Mesenchymal stem cell (in vitro differentiated cells and primary cell): ENCODE data around the gene SATB1.

Source experiments
- DNase-seq: peaks from one replicate; pipeline ENCODE4 v3.0.0-alpha.2; 2013
- H2AFZ ChIP-seq: one replicate; pipeline ENCODE4 v1.6.1; 2013; ENCODE audit warnings: low read depth, mild to moderate bottlenecking, control low read depth, inconsistent platforms, low read length, moderate library complexity
- H2AK5ac ChIP-seq: 2 replicates; pipeline ENCODE4 v1.6.1; 2013; ENCODE audit warnings: low read length, moderate library complexity, mild to moderate bottlenecking, inconsistent platforms; ENCODE audit not compliant: severe bottlenecking
- H2BK120ac ChIP-seq: one replicate; pipeline ENCODE4 v1.6.1; 2013; ENCODE audit warnings: low read depth, mild to moderate bottlenecking, inconsistent platforms, low read length, moderate library complexity
- H2BK12ac ChIP-seq, 2 experiments: one replicate each; pipeline ENCODE4 v1.6.1; 2013; ENCODE audit warnings: inconsistent platforms in 2 of 2, low read length in 2 of 2, mild to moderate bottlenecking in 2 of 2, moderate library complexity in 2 of 2, control low read depth in 1 of 2
- H2BK15ac ChIP-seq: one replicate; pipeline ENCODE4 v1.6.1; 2013; ENCODE audit warnings: mild to moderate bottlenecking, low read depth, inconsistent platforms; ENCODE audit not compliant: poor library complexity, severe bottlenecking
- H2BK5ac ChIP-seq: 2 replicates; pipeline ENCODE4 v1.6.1; 2013; ENCODE audit warnings: low read depth, mild to moderate bottlenecking, low read length, control low read depth, inconsistent platforms; ENCODE audit not compliant: poor library complexity, severe bottlenecking
- H3K14ac ChIP-seq, 2 experiments: one replicate each; pipeline ENCODE4 v1.6.1; 2013; ENCODE audit warnings: inconsistent platforms in 2 of 2, low read length in 2 of 2, control low read depth in 1 of 2, mild to moderate bottlenecking in 1 of 2, moderate library complexity in 1 of 2
- H3K18ac ChIP-seq, 2 experiments: one replicate each; pipeline ENCODE4 v1.6.1; 2013; ENCODE audit warnings: inconsistent platforms in 2 of 2, low read length in 2 of 2, control low read depth in 1 of 2, low read depth in 1 of 2, mild to moderate bottlenecking in 1 of 2
- H3K23ac ChIP-seq, 2 experiments: one replicate each; pipeline ENCODE4 v1.6.1; 2013; ENCODE audit warnings: inconsistent platforms in 2 of 2, low read length in 2 of 2, mild to moderate bottlenecking in 2 of 2, moderate library complexity in 2 of 2, control low read depth in 1 of 2
- H3K27ac ChIP-seq: 2 replicates; pipeline ENCODE4 v1.5.1; 2013; ENCODE audit warnings: mild to moderate bottlenecking, moderate library complexity, low read length, control low read depth, inconsistent platforms; ENCODE audit not compliant: poor library complexity, severe bottlenecking
- H3K27me3 ChIP-seq, 2 experiments: 2 replicates each; pipeline versions ENCODE4 v1.6.1 to v1.7.0; 2013; ENCODE audit warnings: low read length in 2 of 2, mild to moderate bottlenecking in 2 of 2, moderate library complexity in 2 of 2, control low read depth in 1 of 2, inconsistent platforms in 1 of 2; ENCODE audit not compliant: control insufficient read depth in 1 of 2, insufficient read depth in 1 of 2
- H3K36me3 ChIP-seq, 2 experiments: 2 replicates each; pipeline versions ENCODE4 v1.6.1 to v1.7.0; 2013; ENCODE audit warnings: low read length in 2 of 2, control low read depth in 1 of 2, inconsistent platforms in 1 of 2, low read depth in 1 of 2, mild to moderate bottlenecking in 1 of 2; ENCODE audit not compliant: insufficient read depth in 2 of 2, control insufficient read depth in 1 of 2
- H3K4ac ChIP-seq, 2 experiments: one replicate each; pipeline ENCODE4 v1.6.1; 2013; ENCODE audit warnings: inconsistent platforms in 2 of 2, low read length in 2 of 2, mild to moderate bottlenecking in 2 of 2, moderate library complexity in 2 of 2, control low read depth in 1 of 2, low read depth in 1 of 2
- H3K4me1 ChIP-seq: 2 replicates; pipeline ENCODE4 v1.6.1; 2013; ENCODE audit warnings: low read depth, low read length, control low read depth; ENCODE audit not compliant: control insufficient read depth, insufficient read depth
- H3K4me2 ChIP-seq: 2 replicates; pipeline ENCODE4 v1.6.1; 2013; ENCODE audit warnings: low read length, mild to moderate bottlenecking, inconsistent platforms; ENCODE audit not compliant: poor library complexity, severe bottlenecking
- H3K4me3 ChIP-seq, 2 experiments: 2 replicates each; pipeline versions ENCODE4 v1.5.1 to v1.7.0; 2013; ENCODE audit warnings: low read length in 2 of 2, mild to moderate bottlenecking in 2 of 2, control low read depth in 1 of 2, low read depth in 1 of 2; ENCODE audit not compliant: insufficient read depth in 1 of 2
- H3K79me1 ChIP-seq: replicated peaks from 2 replicates; pipeline ENCODE4 v1.6.1; 2013; ENCODE audit warnings: mild to moderate bottlenecking, control low read depth, low read length, inconsistent platforms; ENCODE audit not compliant: poor library complexity, severe bottlenecking
- H3K9ac ChIP-seq: 2 replicates; pipeline ENCODE4 v1.7.0; 2013; ENCODE audit warnings: mild to moderate bottlenecking, low read length, moderate library complexity
- H3K9me3 ChIP-seq: 2 replicates; pipeline ENCODE4 v1.7.0; 2013; ENCODE audit warnings: mild to moderate bottlenecking, low read length; ENCODE audit not compliant: control insufficient read depth
- H4K8ac ChIP-seq: one replicate; pipeline ENCODE4 v1.6.1; 2013; ENCODE audit warnings: inconsistent platforms, mild to moderate bottlenecking, low read length, moderate library complexity
- H4K91ac ChIP-seq: one replicate; pipeline ENCODE4 v1.6.1; 2013; ENCODE audit warnings: mild to moderate bottlenecking, low read length, inconsistent platforms
- WGBS: methylation state at CpG from one replicate; pipeline ENCODE4 v1.1.7; 2013; ENCODE audit warnings: mixed read lengths; 5-methylcytosine and 5-hydroxymethylcytosine counted together

Gene SATB1

DNA sequence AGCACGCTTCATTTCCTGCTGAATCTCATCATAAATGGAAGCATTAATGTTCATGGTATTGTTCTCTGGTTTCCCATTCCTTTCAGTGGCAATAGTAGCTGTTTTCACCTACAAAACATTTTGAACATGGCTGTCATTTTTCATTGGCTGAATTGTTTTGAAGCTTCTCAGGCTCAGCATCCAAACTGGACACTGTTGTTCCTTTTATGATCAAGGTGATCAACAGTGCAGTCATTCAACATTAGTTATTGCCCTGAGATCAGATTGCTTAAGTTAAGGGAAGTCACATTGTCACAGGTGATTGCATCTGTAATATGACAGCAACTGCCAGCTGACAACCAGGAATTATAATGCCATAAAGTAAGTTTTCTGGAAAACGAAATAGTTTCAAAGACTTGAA lies 46.9 kb downstream of the SATB1 start:
- peaks cover 0 to 23% of the 10 kb centered on the region in 2 experiments for H3K36me3 ChIP-seq
- no peak overlapping the region for H3K23ac ChIP-seq
- no peaks in the 10 kb centered on the region for H3K79me1 ChIP-seq
- H2BK120ac ChIP-seq = no peak overlapping the region
- no peak overlapping the region for H2BK12ac ChIP-seq
- no peak overlapping the region for H4K8ac ChIP-seq
- no peaks in the 10 kb centered on the region for H3K9me3 ChIP-seq
- H3K4me3 ChIP-seq = no peak overlapping the region
- H2BK5ac ChIP-seq = no peak overlapping the region
- H2AFZ ChIP-seq = no peak overlapping the region
- no peak overlapping the region for H2AK5ac ChIP-seq
- no peaks in the 10 kb centered on the region for H3K4me1 ChIP-seq
- no peak overlapping the region for H3K14ac ChIP-seq
- no peak overlapping the region for H3K9ac ChIP-seq
- no peak overlapping the region for H2BK15ac ChIP-seq
- H3K27me3 ChIP-seq = no peaks in the 10 kb centered on the region
- no peak overlapping the region for H3K27ac ChIP-seq
- no peak overlapping the region for H4K91ac ChIP-seq
- no peak overlapping the region for H3K4ac ChIP-seq
- H3K4me2 ChIP-seq = no peak overlapping the region
- DNase-seq = no peak
- H3K18ac ChIP-seq = no peak overlapping the region
- 92% methylated on average over 2 of the region's 2 CpGs for WGBS

DNA sequence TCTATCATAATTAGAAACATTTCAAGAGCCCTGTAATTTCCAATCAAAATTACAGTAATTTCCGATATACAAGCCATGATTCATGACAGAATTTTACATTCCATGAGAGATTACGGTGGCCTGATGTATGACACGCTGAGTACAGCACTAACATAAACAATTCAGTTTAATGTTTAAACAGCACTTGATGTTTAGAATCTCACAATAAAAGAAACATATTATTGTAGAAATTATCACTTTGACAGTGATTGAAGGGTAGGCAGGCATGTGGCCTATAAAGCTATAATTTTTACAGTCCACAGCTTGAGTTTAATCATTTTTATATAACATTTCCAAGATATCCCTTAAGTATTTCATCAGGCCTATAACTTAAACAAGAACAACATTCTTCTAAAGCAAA lies 48.5 kb downstream of the SATB1 start:
- Histone ChIP-seq H3K9ac (no peak overlapping the region), H4K91ac (no peak overlapping the region), H2AK5ac (no peak overlapping the region), H2BK12ac (no peak overlapping the region), H3K9me3 (no peaks in the 10 kb centered on the region), H3K4me1 (no peaks in the 10 kb centered on the region), H3K18ac (no peak overlapping the region), H4K8ac (no peak overlapping the region), H3K79me1 (no peaks in the 10 kb centered on the region), H3K14ac (no peak overlapping the region), H2BK5ac (no peak overlapping the region), H3K4ac (no peak overlapping the region), H3K23ac (no peak overlapping the region), H3K27ac (no peak overlapping the region), H3K4me2 (no peak overlapping the region), H2BK120ac (no peak overlapping the region), H3K4me3 (no peak overlapping the region), H3K27me3 (no peaks in the 10 kb centered on the region), H3K36me3 (peaks cover 0 to 23% of the 10 kb centered on the region in 2 experiments), H2AFZ (no peak overlapping the region), H2BK15ac (no peak overlapping the region)
- DNase-seq = peak; percentile 11
- WGBS = 61% methylated on average over 3 of the region's 3 CpGs

DNA sequence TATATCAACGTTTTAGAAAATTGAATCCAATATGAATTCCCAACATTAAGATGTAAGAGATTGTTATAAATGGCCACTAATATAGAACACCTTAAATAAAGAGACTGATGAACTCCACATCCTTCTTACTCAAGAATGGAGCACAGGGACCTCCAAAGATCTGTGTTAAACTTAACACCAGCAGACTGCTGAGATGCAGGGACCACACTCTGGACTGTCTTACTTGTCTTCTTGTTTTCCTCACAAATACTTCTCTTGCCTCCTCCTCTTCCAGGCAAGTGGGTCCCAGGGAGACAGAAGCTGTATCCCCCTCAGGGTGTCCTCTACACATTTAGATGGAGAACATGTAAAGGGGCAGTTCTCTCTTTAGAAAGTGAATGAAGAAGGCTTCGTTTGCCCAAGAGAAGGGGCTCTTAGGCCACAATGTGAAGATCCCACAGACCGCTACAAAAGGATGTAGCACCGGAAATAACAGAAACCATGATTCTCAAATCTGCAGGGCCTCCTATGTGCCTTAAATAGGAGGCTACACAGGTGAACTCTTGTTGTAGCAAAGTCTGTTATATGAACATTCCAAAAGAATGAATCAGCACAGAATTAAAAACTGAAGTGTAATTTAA lies 52.2 kb downstream of the SATB1 start:
- H3K23ac ChIP-seq = no peak overlapping the region
- no peaks in the 10 kb centered on the region for H3K9me3 ChIP-seq
- H2BK120ac ChIP-seq = no peak overlapping the region
- no peak overlapping the region for H3K4me2 ChIP-seq
- H3K27ac ChIP-seq = no peak overlapping the region
- no peak for DNase-seq
- no peak overlapping the region for H3K9ac ChIP-seq
- no peak overlapping the region for H2BK5ac ChIP-seq
- peaks cover 0 to 18% of the 10 kb centered on the region in 2 experiments for H3K36me3 ChIP-seq
- H3K14ac ChIP-seq = no peak overlapping the region
- H3K27me3 ChIP-seq = no peaks in the 10 kb centered on the region
- no peak overlapping the region for H2AK5ac ChIP-seq
- H4K8ac ChIP-seq = no peak overlapping the region
- no peak overlapping the region for H3K4ac ChIP-seq
- H2AFZ ChIP-seq = no peak overlapping the region
- no peaks in the 10 kb centered on the region for H3K4me1 ChIP-seq
- H3K79me1 ChIP-seq = no peaks in the 10 kb centered on the region
- H3K18ac ChIP-seq = no peak overlapping the region
- WGBS = 82% methylated on average over 3 of the region's 4 CpGs
- H4K91ac ChIP-seq = no peak overlapping the region
- H3K4me3 ChIP-seq = no peak overlapping the region
- H2BK15ac ChIP-seq = no peak overlapping the region
- H2BK12ac ChIP-seq = no peak overlapping the region

DNA sequence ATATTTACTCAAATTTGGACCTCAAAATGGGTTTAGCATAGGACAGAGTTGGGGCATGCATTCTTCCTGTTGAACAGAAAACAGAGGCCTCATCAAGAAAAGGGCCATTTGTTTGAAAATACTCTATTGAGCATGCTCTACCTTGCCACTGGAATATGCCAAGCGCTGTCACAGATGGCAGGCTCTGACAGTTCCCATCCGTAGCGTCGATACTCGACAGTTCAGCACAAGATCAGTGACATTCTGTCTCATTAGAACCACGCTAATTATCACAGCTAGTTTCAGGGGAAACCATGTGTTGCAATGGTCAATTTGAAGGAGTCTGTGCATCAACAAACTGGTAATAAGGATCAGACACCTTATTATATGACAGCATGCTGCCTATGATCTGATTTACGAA lies 54.5 kb downstream of the SATB1 start:
- Histone ChIP-seq H3K4me2 (no peak overlapping the region), H3K14ac (no peak overlapping the region), H2AK5ac (no peak overlapping the region), H3K79me1 (no peaks in the 10 kb centered on the region), H3K4me3 (no peak overlapping the region), H3K36me3 (peaks cover 0 to 11% of the 10 kb centered on the region in 2 experiments), H2BK12ac (no peak overlapping the region), H3K23ac (no peak overlapping the region), H3K4me1 (no peaks in the 10 kb centered on the region), H3K9me3 (no peaks in the 10 kb centered on the region), H2BK15ac (no peak overlapping the region), H2BK5ac (no peak overlapping the region), H3K27me3 (no peaks in the 10 kb centered on the region), H3K27ac (no peak overlapping the region), H2AFZ (no peak overlapping the region), H4K91ac (peak overlapping the region; percentile 36), H2BK120ac (no peak overlapping the region), H3K4ac (no peak overlapping the region), H3K18ac (no peak overlapping the region), H3K9ac (no peak overlapping the region), H4K8ac (no peak overlapping the region)
- WGBS = over 99% methylated on average over 7 of the region's 7 CpGs
- no peak for DNase-seq
